Measurements from ENCODE around the gene CUEDC1. TPM values are rescaled to one million over a fixed set of nuclear protein-coding genes. Genes with fewer than 3 reads are reported as not detected.

The CUEDC1 gene
- total RNA-seq, 1 donor from 2014 or later: 38.4 TPM

DNA sequence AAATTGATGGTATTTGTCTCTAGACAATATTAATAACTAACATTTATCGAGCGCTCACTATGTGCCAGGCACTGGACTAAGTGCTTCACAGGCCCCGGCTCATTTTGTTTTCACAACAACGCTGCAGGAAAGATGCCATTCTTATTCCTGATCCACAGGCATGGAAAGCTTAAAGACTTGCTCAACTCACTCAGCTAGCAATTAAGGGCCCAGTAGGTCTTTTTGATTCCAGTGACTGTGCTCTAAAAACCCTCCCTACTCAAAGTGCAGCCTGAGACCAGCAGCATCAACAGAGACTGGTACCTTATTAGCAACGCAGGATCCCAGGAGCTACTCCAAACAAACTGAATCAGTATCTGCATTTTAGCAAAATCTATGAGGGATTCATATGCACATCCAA, 35.3 kb downstream of the CUEDC1 start:
- Mint-ChIP-seq H3K4me1 (ENCODE audit: unreplicated experiment) (peaks cover 54% of the 10 kb centered on the region), H3K36me3 (ENCODE audit: unreplicated experiment) (no peaks in the 10 kb centered on the region), H3K9me3 (ENCODE audit: unreplicated experiment) (no peaks in the 10 kb centered on the region), H3K27ac (ENCODE audit: unreplicated experiment) (no peak overlapping the region), H3K4me3 (ENCODE audit: unreplicated experiment) (no peak overlapping the region), H3K27me3 (ENCODE audit: unreplicated experiment) (no peaks in the 10 kb centered on the region)
- TF ChIP-seq CTCF (IDR thresholded peaks at IDR 0.05): no peak
- DNase-seq (ENCODE audit: extremely low spot score, unreplicated experiment): no peak

DNA sequence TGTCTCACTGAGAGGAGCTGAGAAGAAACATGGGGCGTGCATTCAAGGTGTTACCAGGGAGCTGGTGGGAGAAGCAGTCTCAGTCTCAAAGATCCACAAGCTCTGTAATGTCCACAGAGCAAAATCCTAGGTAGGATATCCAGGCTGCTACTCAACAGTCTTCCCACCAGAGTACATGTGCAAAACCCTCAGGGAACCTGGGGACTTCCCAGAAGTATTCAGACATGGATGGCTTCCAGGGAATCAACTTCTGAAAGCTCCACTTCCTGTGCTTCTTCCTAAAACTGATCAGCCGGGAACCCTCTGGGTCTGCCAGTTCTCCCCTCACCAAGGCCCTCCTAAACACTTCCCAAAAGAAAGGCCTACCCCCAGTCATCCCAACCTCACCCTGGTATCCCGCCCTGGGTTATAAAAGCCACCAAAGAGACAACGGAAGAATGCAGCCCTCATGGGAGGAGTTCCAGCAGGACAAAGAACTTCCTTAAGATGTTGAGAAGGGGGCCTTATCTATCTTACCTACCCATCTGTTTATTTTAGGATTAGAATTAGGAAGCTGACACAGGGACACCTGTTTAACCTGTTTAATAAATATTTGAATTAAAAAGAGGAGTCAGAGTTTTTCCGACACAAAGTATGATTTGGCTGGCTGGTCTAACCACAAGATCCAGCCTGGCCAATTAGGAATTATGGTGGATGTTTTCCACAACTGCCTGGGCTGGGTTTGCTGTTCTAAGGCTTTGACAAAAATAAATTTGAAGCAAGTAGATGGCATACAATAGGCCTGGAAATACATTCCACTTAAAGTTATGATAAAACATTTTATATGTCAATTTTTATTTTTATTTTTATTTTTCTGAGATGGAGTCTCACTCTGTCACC, 37.0 kb downstream of the CUEDC1 start:
- H3K4me3 Mint-ChIP-seq (ENCODE audit: unreplicated experiment): no peak overlapping the region
- H3K27me3 Mint-ChIP-seq (ENCODE audit: unreplicated experiment): no peaks in the 10 kb centered on the region
- peak overlapping the region; percentile 54 for H3K27ac Mint-ChIP-seq (ENCODE audit: unreplicated experiment)
- peaks cover 67% of the 10 kb centered on the region for H3K4me1 Mint-ChIP-seq (ENCODE audit: unreplicated experiment)
- H3K9me3 Mint-ChIP-seq (ENCODE audit: unreplicated experiment): no peaks in the 10 kb centered on the region
- no peak for DNase-seq (ENCODE audit: extremely low spot score, unreplicated experiment)
- H3K36me3 Mint-ChIP-seq (ENCODE audit: unreplicated experiment): peaks cover 2% of the 10 kb centered on the region
- no peak for TF ChIP-seq CTCF (IDR thresholded peaks at IDR 0.05)

GRCh38 chr17:57916925-57917858, 38.0 kb downstream of the CUEDC1 start:
- TF ChIP-seq CTCF (IDR thresholded peaks at IDR 0.05): no peak
- H3K27me3 Mint-ChIP-seq (ENCODE audit: unreplicated experiment): no peaks in the 10 kb centered on the region
- H3K4me3 Mint-ChIP-seq (ENCODE audit: unreplicated experiment): no peak overlapping the region
- no peaks in the 10 kb centered on the region for H3K9me3 Mint-ChIP-seq (ENCODE audit: unreplicated experiment)
- peaks cover 65% of the 10 kb centered on the region for H3K4me1 Mint-ChIP-seq (ENCODE audit: unreplicated experiment)
- no peak for DNase-seq (ENCODE audit: extremely low spot score, unreplicated experiment)
- H3K36me3 Mint-ChIP-seq (ENCODE audit: unreplicated experiment): peaks cover 2% of the 10 kb centered on the region
- no peak overlapping the region for H3K27ac Mint-ChIP-seq (ENCODE audit: unreplicated experiment)

DNA sequence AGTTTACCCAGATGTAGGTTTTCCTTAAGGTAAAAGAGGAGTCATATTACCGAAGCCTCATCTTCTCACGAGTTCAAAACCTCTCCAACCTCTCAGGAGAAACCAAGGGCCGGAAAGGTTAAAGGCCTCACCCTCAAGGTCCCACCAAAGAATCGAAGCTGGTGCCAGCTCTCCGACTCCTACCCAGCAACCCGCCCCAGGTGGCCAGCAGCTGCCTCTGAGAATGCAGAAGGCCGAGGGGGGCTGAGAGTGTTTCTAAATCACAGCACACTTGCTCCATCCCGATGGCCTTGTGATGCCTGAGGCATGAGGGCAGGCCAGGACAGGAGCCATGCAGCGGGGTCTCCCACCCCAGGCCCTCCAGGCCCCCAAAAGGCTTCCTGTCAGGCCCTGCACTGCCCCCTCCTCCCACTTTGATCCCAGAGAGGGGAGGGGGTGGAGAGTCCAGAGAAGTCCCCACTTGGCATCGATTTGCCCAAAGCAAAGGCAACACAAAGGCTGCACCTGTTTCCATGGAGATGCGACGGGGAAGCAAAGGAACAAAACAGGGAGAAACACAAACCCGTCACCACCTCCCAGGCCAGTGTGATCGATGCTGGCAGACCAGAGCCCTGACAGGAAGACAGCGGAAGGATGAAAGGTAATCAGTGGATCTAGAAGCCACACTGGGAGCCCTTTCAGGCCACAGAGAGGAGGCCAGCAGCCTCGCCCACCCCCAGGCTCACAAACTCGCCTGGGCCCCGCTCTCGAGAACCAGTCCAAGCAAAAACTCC, 39.0 kb downstream of the CUEDC1 start:
- no peaks in the 10 kb centered on the region for H3K27me3 Mint-ChIP-seq (ENCODE audit: unreplicated experiment)
- no peak overlapping the region for H3K4me3 Mint-ChIP-seq (ENCODE audit: unreplicated experiment)
- DNase-seq (ENCODE audit: extremely low spot score, unreplicated experiment): no peak

More for the DNA sequence above, 39.0 kb downstream of the CUEDC1 start:
- Mint-ChIP-seq H3K27ac (ENCODE audit: unreplicated experiment) (peak overlapping the region; percentile 59), H3K36me3 (ENCODE audit: unreplicated experiment) (peaks cover 2% of the 10 kb centered on the region), H3K9me3 (ENCODE audit: unreplicated experiment) (no peaks in the 10 kb centered on the region), H3K4me1 (ENCODE audit: unreplicated experiment) (peaks cover 56% of the 10 kb centered on the region)
- TF ChIP-seq CTCF (IDR thresholded peaks at IDR 0.05): no peak
